NCI-H2196 treated with DMSO at 0.1 percent for 48 hours (cell line): ENCODE measurements around the gene KRABD2.
"Not testable (repeated sequence)": the region's sequence is repeated elsewhere in the genome, so short reads cannot be mapped to it uniquely, and the experiment has no call there.

Experiments
- DNase-seq: peaks from one replicate; lab custom pipeline; 2025; ENCODE audit not compliant: unreplicated experiment; lab: John Stamatoyannopoulos, UW

The KRABD2 gene

GRCh38 chr17:8376271-8377067, at the start of gene KRABD2:
Gene KRABD2, minus strand, starts transcription at chr17:8376704.
- peak; percentile 51 for DNase-seq

GRCh38 chr17:8421571-8421970, 45.1 kb upstream of the KRABD2 start:
- DNase-seq, result no peak

- peak; percentile 34 for DNase-seq
These were observed 43.8 kb upstream of the KRABD2 start for GRCh38 chr17:8420041-8420934.

- no peak for DNase-seq
These were observed 42.8 kb upstream of the KRABD2 start for GRCh38 chr17:8419305-8419704.

GRCh38 chr17:8418471-8418870, 42.0 kb upstream of the KRABD2 start:
- no peak for DNase-seq

GRCh38 chr17:8417806-8418205, 41.3 kb upstream of the KRABD2 start:
- no peak for DNase-seq

GRCh38 chr17:8413938-8414337, 37.4 kb upstream of the KRABD2 start:
- no peak for DNase-seq

- DNase-seq, result no peak
These were observed 36.8 kb upstream of the KRABD2 start for GRCh38 chr17:8413328-8413727.

GRCh38 chr17:8412089-8412488, 35.6 kb upstream of the KRABD2 start:
- no peak for DNase-seq

GRCh38 chr17:8410883-8411238, 34.4 kb upstream of the KRABD2 start:
- DNase-seq, result no peak

- peak; percentile 37 for DNase-seq
These were observed 33.7 kb upstream of the KRABD2 start for GRCh38 chr17:8409966-8410882.

GRCh38 chr17:8408371-8408770, 31.9 kb upstream of the KRABD2 start:
- DNase-seq, result no peak

GRCh38 chr17:8406174-8406573, 29.7 kb upstream of the KRABD2 start:
- DNase-seq, result no peak

- no peak for DNase-seq
These were observed 29.1 kb upstream of the KRABD2 start for GRCh38 chr17:8405499-8406016.

GRCh38 chr17:8402921-8403536, 26.5 kb upstream of the KRABD2 start:
- DNase-seq, result no peak

- no peak for DNase-seq
These were observed 24.6 kb upstream of the KRABD2 start for GRCh38 chr17:8401107-8401506.

GRCh38 chr17:8398980-8399379, 22.5 kb upstream of the KRABD2 start:
- no peak for DNase-seq

GRCh38 chr17:8397636-8398035, 21.1 kb upstream of the KRABD2 start, which contains the start of gene RNF222:
Gene RNF222, minus strand, starts transcription at chr17:8397827. Its CDS starts 4,366 bp downstream, at chr17:8393461.
- DNase-seq, result no peak

GRCh38 chr17:8394497-8394896, 18.0 kb upstream of the KRABD2 start:
- not testable (repeated sequence) for DNase-seq
